Stimulated activated CD4-positive, alpha-beta T cell treated with anti-CD3 and anti-CD28 coated beads, Interleukin-15, amount 100 ng/mL, for 48 hours (primary cell): Measurements from ENCODE around the gene FAM181B.
"Not testable (repeated sequence)": the region's sequence is repeated elsewhere in the genome, so short reads cannot be mapped to it uniquely, and the experiment has no call there.

Source experiments
- DNase-seq, 2 donors: peaks; one replicate each; pipeline ENCODE4 v3.0.0-alpha.2; 2020; ENCODE audit warnings: low read depth in 2 of 2

FAM181B gene

DNA sequence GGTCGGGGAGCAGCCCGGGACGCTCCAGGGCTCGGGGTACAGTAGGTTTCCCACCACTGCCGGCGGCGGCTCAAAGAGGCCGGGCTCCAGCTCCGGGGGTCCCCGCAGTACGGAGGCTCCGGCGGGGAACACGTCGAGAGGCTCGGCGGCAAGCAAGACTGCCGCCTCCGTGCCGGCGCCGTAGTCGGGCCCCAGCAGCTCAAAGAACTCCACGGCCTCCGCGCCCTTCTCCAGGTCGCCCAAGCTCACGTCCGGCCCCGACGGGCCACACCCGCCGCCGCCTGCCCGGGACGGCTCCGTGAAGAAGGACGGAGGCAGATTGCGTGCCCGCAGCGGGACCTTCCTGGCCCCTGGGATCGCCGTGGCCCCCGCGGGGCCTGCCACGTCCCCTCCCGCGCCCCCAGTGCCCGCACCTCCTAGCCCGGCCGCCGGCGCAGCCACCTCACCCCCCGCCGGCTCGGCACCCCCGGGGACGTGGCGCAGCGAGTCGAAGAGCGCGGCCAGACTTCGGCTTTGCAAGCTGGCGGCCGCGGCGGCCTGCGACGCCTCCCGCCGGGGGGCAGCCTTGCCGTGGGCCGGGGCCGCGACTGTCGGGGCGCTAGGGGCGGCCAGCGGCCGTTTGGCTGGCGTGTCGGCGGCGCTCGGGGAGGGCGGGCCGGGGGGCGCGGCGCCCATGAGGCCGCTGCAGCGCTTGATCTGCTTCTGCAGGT lies 775 bp downstream of the FAM181B start:
- no peak for DNase-seq

GRCh38 chr11:82732348-82732733 lies 1.3 kb downstream of the FAM181B start:
- no peak for DNase-seq

DNA sequence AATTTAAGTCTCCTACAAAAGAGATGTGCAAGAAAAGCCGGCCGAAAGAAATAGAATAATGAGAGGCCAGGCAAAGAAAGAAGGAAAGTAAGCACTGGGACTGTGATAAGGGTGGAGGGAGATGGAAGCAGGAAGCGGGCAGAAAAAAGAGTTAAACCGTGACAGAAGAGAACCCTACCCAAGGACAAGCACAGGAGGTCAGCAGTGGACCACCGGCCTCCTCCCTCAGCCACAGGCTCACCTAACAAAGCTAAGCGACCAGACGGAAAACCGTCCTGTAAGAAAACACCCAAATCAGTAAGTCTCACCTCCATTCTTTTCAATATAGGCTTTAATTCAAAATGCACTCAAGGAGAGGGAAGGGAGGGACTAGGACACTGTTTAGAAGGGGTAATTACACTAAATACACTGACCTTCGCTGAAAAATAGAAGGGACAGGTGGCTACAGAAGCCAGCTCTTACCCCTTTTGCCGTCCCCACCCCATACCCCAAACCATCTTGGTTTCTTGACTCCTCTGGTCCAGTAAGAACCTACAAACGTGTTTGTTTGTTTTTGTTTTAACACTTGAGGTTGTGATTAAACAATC lies 1.9 kb downstream of the FAM181B start:
- no peak for DNase-seq

GRCh38 chr11:82730754-82731153 lies 2.9 kb downstream of the FAM181B start:
- DNase-seq, result no peak

- DNase-seq, result no peak
Observed at GRCh38 chr11:82730286-82730685, 3.4 kb downstream of the FAM181B start.

DNA sequence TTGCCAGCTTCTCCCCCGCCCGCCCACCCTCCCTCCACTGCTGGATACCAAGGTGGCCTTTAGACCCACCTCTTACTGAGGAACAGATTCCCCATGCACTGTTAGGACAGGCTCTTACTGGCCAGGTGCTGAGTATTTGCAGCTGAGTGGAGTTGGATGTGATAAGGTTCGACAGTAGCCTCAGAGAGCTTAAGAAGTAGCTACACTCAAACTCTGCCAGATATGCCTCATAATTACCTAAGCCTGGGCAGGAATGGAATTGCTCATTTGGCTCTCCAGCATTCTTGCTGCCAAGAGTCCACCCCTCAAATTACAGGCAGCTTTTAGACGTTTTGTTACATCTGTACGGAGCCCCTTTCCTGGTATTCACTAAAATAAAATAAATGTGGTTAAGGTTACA lies 9.6 kb downstream of the FAM181B start:
- no peak for DNase-seq

DNA sequence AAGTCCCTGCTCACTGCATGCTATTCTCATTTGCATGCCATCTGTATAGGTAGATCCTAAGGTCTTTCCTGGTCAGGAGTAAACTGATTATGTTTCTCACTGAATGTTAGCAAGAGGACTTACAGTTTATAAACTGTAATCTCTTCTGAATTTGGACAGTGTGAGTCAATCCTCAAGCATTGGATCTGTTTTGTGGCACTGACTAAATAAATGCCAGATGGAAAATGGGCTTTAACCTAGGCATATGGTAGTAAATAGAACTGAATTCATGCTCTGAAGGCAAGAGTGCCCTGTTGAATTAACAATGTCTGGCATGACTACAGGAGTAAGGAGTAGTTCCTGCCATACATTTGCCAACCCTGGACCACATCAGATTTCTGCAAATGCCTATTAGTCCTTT lies 11.4 kb downstream of the FAM181B start:
- DNase-seq, result no peak

DNA sequence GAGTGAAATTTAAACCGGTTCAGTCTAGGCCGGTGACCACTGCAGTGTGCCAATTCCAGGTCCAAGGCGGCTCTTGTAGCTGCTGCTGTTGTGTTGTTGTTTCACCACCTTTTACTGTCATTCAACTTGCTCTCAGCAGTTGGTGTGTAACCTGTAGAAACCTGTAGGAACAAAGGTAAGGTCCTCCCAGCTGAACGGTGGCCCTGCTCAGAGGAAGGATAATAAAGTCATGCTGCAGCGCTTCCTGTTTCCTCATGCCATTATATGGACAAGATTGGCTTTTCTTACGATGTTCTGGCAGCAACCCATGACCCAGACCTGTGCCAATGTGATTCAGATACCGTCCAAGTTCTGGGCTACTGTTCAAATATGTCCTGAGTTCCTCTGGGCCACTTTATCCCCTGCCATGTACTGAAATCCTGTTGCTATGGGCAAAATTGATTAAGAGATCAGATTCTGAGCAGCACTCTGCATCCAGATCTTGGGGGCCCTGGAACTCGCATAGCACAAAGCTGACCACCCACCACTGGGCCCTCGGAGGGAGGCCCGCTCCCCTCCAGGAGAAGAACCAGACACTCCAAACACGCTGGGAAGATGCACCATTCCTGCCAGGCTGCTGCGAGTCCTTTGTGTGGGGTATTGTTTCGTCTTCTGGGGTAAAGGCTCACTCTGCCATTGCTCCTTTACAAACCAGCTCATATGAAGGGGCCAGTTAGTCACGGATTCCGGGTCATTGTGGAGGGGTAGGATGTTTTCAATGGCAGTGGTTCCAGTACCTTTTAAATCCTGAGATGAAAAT lies 13.2 kb downstream of the FAM181B start:
- DNase-seq, result no peak

DNA sequence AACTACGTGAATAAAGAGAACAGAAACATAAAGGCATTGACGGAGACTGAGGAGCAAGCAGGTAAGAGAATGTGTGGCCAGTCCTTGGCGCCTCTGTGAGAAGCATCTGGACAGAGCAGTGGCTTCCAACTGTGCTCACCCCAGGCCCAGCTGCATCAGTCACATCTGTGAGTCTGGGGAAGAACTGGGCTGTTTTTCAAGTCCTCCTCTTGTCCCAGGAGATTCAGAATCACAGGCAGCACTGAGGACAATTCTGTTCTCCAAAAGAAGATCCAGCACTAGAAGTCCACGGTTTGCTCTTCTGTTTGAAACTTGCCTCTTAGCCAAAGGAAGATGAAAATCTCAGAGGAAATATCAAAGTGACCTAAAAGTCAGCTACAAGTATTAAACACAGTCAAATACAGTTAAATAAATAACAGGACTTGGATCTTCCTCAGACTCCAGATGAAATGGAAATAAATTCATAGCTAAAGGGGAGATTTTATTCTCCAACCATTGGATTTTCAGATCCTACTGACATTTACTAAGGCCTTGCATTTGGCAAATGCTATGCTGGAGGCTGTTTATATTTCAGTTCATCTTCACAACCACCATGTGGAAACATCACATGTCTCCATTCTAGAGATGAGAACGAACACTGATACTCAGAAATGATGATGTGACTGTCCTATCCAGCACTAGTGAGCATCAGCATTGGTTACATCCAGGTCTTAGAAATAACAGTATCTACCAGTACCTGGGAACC lies 14.1 kb downstream of the FAM181B start:
- DNase-seq, result no peak

- DNase-seq, result no peak
Observed at GRCh38 chr11:82718821-82719220, 14.8 kb downstream of the FAM181B start.

DNA sequence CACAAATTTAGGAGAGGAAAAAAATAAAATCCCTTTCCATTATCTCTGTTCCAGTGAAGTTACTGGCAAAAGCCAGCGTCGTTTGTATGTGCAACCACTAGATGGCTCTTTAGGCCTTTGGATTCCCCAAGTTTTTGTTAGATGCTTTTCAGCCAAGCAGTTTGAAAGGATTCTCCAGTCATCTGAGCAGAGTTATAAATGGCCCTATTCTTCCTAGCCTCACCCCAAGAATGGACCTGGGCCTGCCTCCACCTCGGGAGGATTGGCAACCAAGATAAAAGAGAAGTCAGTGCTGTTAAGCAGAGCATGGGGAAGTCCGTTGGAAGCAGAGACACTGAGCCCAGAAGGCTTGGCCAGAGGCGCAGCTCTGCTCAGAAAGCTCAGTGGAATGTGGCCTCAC lies 15.4 kb downstream of the FAM181B start:
- DNase-seq, result no peak

DNA sequence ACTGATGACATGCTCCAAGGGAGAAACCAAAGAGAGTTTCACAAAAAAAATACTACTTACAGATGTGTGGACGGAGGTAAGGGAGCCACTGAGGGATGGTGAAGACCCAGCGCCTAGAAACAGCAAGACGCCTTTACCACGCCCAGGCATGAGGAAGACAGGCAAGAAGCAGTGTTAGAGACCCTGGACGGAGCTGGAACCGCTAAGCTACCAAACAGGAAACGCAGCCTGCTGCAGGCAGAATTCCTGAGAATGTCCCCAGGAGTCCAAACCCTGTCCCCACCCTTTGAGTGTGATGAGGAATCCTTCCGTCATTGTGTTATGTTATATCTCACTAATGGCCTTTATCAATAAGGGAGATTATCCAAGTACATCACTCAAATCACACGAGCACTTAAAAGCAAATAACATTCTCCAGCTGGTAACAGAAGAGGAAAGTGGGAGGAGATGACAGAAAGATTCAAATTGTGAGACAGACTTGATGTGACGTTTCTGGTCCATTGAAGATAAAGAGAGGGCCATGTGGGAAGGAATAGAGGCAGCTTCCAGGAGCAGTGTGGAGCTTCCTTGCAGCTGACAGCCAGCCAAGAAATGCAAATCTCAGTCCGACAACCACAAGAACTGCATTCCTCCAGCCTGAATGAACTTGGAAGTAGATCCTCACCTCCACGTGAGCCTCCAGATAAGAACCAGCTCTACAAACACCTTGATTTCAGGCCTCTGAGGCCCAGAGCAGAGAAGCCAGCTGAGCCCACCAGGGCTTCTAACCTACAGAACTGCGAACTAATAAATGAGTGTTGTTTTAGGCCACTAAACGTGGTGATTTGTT lies 19.1 kb downstream of the FAM181B start:
- no peak for DNase-seq

DNA sequence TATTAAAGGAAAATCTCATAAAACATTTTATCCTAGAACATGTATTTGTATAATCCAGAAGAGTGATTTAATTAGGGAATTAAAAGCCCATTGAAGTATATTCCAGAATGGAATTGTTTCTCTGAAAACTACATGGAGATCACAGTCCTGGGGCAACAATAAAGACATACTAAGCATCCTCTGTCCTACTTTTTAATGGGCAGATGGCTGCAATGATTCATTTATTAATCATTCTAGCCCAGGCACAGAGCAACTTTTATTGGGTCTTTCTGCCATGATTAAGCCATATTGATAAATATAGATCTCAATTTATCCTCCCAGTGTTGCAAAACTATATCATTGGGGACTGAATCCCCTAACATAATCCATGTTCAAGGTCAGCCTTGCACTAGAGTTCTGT lies 22.0 kb downstream of the FAM181B start:
- no peak for DNase-seq

DNA sequence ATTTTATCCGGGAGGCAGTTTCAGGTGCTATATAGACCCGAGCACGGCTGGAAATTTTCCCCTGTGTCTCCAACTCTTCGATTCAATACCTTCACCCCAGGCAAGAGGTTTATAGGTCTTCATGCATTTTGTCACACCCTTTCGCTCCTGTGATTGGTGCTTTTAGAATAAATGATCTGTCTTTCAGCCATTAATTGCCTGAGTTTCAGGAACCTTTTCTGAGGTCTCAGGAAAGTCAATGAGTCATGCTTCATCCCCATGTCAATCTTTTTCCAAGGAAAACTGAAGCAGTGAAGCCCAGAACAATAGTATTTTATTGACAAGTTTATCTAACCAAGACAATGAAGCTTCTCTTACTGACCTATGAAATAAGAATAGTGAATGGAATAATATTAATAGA lies 29.9 kb downstream of the FAM181B start:
- no peak for DNase-seq

- no peak for DNase-seq
Observed at GRCh38 chr11:82703226-82703625, 30.4 kb downstream of the FAM181B start.

DNA sequence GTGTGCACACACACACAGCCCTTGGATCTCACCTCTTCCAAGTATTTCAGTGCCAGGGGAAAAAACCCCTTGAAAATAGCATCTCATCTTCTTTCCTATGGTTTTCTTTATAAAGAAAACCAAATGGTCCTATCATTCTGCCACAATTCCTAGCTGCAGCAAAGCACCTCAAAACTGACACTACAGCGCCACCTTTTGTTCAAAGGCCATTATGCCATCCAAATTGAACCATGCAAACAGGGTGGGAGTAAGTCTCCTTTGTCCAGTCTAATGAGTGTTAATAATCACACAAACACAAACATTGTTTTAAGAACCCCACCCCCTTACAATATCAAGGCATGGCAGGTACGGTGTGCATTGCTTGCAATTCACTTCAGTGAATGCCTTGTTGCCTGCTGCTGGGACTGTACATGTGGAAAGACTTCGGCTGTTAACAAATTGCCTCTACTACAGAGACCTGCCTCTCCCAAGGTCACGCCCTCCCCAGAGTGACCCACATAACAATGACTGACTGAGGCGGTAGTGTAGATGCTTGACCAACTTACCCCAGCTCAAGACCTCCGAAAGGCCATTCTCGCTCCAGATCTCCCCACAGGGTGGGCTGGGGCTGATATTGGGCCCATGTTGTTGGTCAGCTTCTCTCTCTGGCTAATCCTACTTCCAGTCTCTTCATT lies 31.7 kb downstream of the FAM181B start:
- DNase-seq, result peak in 1 of 2 donors; percentile 10

DNA sequence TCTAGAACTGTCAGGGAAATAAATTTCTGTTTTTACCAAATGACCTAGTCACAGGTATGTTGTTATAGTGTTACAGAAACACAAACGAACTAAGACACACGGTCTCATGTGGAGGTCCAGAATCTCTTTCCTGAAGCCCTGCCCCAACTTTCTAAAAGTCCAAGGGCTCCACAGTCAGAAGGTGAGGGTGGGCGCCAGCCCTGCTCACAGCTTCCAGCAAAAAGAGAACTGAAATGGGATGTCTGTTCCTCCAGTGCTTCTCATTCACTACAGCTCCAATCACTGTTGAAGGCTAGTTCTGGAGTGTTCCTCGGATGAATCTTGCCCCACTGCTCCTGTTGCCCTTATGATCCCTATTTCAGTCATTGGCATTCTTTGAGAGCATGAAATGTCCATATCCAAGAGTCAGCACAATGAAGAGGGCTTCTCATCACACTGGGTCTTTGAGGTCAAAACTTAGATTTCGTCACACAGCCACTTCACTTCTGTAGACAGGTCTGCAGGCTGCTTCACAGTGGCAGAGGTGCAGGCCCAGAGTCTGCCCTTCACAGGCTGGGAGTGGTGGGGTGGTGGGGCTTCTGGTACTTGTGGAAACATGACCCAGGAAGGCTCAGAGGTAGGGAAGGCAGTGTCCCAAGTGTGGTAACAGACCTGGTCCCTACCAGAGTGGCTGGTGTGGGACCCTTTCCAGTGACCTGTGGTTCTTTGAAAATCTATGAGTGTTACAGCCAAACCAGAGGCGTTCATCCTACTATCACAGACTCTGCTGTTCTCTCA lies 34.9 kb downstream of the FAM181B start:
- no peak for DNase-seq

- no peak for DNase-seq
Observed at GRCh38 chr11:82692981-82693380, 40.7 kb downstream of the FAM181B start.

- DNase-seq, result not testable (repeated sequence)
Observed at GRCh38 chr11:82689347-82689746, 44.3 kb downstream of the FAM181B start.

DNA sequence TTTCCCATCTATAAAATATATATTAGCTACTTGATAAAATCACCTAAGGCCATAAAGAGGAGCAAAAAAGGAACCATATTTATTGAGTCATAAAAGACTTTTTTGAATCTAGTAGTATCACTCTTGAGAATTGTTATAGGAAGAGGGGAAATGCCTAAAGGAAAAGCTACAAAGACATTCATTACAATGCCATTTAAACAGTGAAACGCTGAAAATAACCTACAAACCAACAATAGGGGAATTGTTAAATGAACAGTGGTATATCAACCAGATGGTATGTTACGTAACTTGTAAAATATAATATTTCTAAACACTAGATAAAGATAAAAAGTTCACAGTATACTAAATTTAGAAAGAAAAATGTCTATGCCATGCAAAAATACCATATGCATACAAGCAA lies 47.5 kb downstream of the FAM181B start:
- no peak for DNase-seq
